B cell (primary cell): ENCODE measurements around the gene TMOD3.

ENCODE experiments used
- CTCF ChIP-seq: fragments of 200-600 bp; IDR thresholded peaks from one replicate; pipeline ENCODE4 v1.8.0; 2022; ENCODE audit warnings: antibody characterized with exemption, mild to moderate bottlenecking
- EZH2 ChIP-seq: IDR thresholded peaks from 2 replicates; pipeline ENCODE4 v1.6.1; 2012; ENCODE audit warnings: borderline replicate concordance, low read depth, mild to moderate bottlenecking, moderate library complexity, low read length; ENCODE audit not compliant: insufficient read depth, poor library complexity, severe bottlenecking

GRCh38 chr15:51909584-51909983 lies 80.1 kb downstream of the TMOD3 start:
- TF ChIP-seq CTCF (no peak), EZH2 (no peak)
